Erythroblast (primary cell): ENCODE measurements around the gene OR14A16.

ENCODE experiments used
- GATA1 ChIP-seq: IDR thresholded peaks from 2 replicates; pipeline ENCODE4 v1.6.1; 2011; ENCODE audit warnings: low read depth, mild to moderate bottlenecking, control low read depth, low read length, moderate library complexity
- POLR2A ChIP-seq: IDR thresholded peaks from 2 replicates; pipeline ENCODE4 v1.6.1; 2011; ENCODE audit warnings: mild to moderate bottlenecking, low read length

DNA sequence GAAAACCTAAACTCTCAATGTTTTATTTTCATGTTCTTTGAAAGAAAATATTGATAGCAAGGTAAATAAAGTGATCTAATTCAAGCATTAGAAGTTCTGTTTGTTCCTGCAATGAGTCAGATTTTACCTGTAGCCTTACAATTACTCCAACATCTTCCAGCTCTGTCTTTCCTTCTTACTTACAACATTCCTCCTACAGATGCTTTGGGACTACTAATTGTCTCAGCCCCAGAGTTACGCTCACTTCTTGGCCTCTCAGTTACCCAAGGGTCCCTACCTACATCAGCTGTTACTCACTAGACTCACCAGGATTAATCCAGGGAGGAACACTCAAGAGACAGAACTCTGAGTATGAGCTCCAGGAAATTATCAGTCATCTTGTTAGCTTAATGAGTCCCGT, 26.4 kb downstream of the OR14A16 start:
- TF ChIP-seq POLR2A = no peak
- no peak for TF ChIP-seq GATA1
